ENCODE data around the gene CLSTN3.

Gene CLSTN3

GRCh38 chr12:7193674-7194073 is 63.5 kb downstream of the CLSTN3 start:
- no peak for DNase-seq

GRCh38 chr12:7197841-7198240 is 67.7 kb downstream of the CLSTN3 start:
- no peak for DNase-seq

- DNase-seq: no peak
Measured at GRCh38 chr12:7203109-7203508, 72.9 kb downstream of the CLSTN3 start.

- no peak for DNase-seq
Measured at GRCh38 chr12:7205091-7205490, 74.9 kb downstream of the CLSTN3 start.

GRCh38 chr12:7206691-7207090 is 76.5 kb downstream of the CLSTN3 start:
- DNase-seq: no peak

- no peak for DNase-seq
Measured at GRCh38 chr12:7207866-7208625, 77.9 kb downstream of the CLSTN3 start.

Measured in NCI-H446 (cell line).